Cardiac fibroblast (primary cell): Measurements from ENCODE around the gene HSPB2.

Source experiments
- DNase-seq, 2 donors: peaks; one replicate each; pipeline versions ENCODE4 v3.0.0 to v3.0.0-alpha.2; 2010; ENCODE audit warnings: low read depth in 2 of 2
- H3K4me3 ChIP-seq, 2 donors: replicated peaks in 1 of 2; 1 replicate in 1 of 2; 2 replicates in 1 of 2; pipeline ENCODE4 v1.5.1; 2011; ENCODE audit warnings: low read depth in 2 of 2, low read length in 2 of 2, mild to moderate bottlenecking in 2 of 2, moderate library complexity in 1 of 2
- CTCF ChIP-seq: IDR thresholded peaks from one replicate; pipeline ENCODE4 v1.5.1; 2011; ENCODE audit warnings: low read depth, mild to moderate bottlenecking, low read length, inconsistent platforms

Gene HSPB2

GRCh38 chr11:111906680-111907079 is 5.9 kb upstream of the HSPB2 start:
- H3K4me3 ChIP-seq, result no peak overlapping the region
- DNase-seq, result no peak
- no peak for TF ChIP-seq CTCF

- no peak for DNase-seq
- no peak for TF ChIP-seq CTCF
- H3K4me3 ChIP-seq, result no peak overlapping the region
Measured at GRCh38 chr11:111908639-111909305, 3.8 kb upstream of the HSPB2 start.

- H3K4me3 ChIP-seq, result no peak overlapping the region
- no peak for DNase-seq
- TF ChIP-seq CTCF, result no peak
Measured at GRCh38 chr11:111909378-111909777, 3.2 kb upstream of the HSPB2 start.

- DNase-seq, result peak in 1 of 2 donors; percentile 51
- H3K4me3 ChIP-seq, result peak overlapping the region in 1 of 2 donors; percentile 6
- TF ChIP-seq CTCF, result no peak
Measured at GRCh38 chr11:111910676-111911562, 1.6 kb upstream of the HSPB2 start.

GRCh38 chr11:111911563-111912401 is 752 bp upstream of the HSPB2 start, which contains the start of gene CRYAB:
Gene CRYAB, minus strand, starts transcription at chr11:111911770. Its CDS starts 46 bp downstream, at chr11:111911724.
- TF ChIP-seq CTCF, result no peak
- H3K4me3 ChIP-seq, result peak within 1 kb of the TSS; percentile 19 to 43
- peak; percentile 73 to 92 for DNase-seq
